ENCODE measurements around the gene CD9. TPM values are rescaled to one million over a fixed set of nuclear protein-coding genes. Genes with fewer than 3 reads are reported as not detected.

CD9 gene
- total RNA-seq, 1 donor from 2014 or later, result 241 TPM

GRCh38 chr12:6180268-6181051 is 19.7 kb upstream of the CD9 start:
- DNase-seq (ENCODE audit: low read depth), result no peak
- H3K27me3 ChIP-seq (ENCODE audit: control insufficient read depth, insufficient read depth, low read length), result no peaks in the 10 kb centered on the region
- H3K36me3 ChIP-seq (ENCODE audit: control insufficient read depth, insufficient read depth, low read length), result no peaks in the 10 kb centered on the region
- no peak for TF ChIP-seq CTCF (IDR thresholded peaks at IDR 0.05; ENCODE audit: insufficient read depth, low read length, poor library complexity, severe bottlenecking)
- H3K4me3 ChIP-seq (ENCODE audit: low read depth, low read length), result no peak overlapping the region

GRCh38 chr12:6181166-6181565 is 19.0 kb upstream of the CD9 start:
- no peaks in the 10 kb centered on the region for H3K27me3 ChIP-seq (ENCODE audit: control insufficient read depth, insufficient read depth, low read length)
- no peak overlapping the region for H3K4me3 ChIP-seq (ENCODE audit: low read depth, low read length)
- no peak for TF ChIP-seq CTCF (IDR thresholded peaks at IDR 0.05; ENCODE audit: insufficient read depth, low read length, poor library complexity, severe bottlenecking)
- DNase-seq (ENCODE audit: low read depth), result no peak
- no peaks in the 10 kb centered on the region for H3K36me3 ChIP-seq (ENCODE audit: control insufficient read depth, insufficient read depth, low read length)

GRCh38 chr12:6181583-6182278 is 18.5 kb upstream of the CD9 start:
- no peak for DNase-seq (ENCODE audit: low read depth)
- Histone ChIP-seq H3K4me3 (ENCODE audit: low read depth, low read length) (no peak overlapping the region), H3K36me3 (ENCODE audit: control insufficient read depth, insufficient read depth, low read length) (no peaks in the 10 kb centered on the region), H3K27me3 (ENCODE audit: control insufficient read depth, insufficient read depth, low read length) (no peaks in the 10 kb centered on the region)
- no peak for TF ChIP-seq CTCF (IDR thresholded peaks at IDR 0.05; ENCODE audit: insufficient read depth, low read length, poor library complexity, severe bottlenecking)

- Histone ChIP-seq H3K4me3 (ENCODE audit: low read depth, low read length) (no peak overlapping the region), H3K36me3 (ENCODE audit: control insufficient read depth, insufficient read depth, low read length) (no peaks in the 10 kb centered on the region), H3K27me3 (ENCODE audit: control insufficient read depth, insufficient read depth, low read length) (no peaks in the 10 kb centered on the region)
- DNase-seq (ENCODE audit: low read depth), result no peak
- no peak for TF ChIP-seq CTCF (IDR thresholded peaks at IDR 0.05; ENCODE audit: insufficient read depth, low read length, poor library complexity, severe bottlenecking)
These were observed 17.8 kb upstream of the CD9 start for GRCh38 chr12:6182279-6182898.

GRCh38 chr12:6183689-6184428 is 16.3 kb upstream of the CD9 start:
- no peak for TF ChIP-seq CTCF (IDR thresholded peaks at IDR 0.05; ENCODE audit: insufficient read depth, low read length, poor library complexity, severe bottlenecking)
- H3K36me3 ChIP-seq (ENCODE audit: control insufficient read depth, insufficient read depth, low read length), result no peaks in the 10 kb centered on the region
- H3K27me3 ChIP-seq (ENCODE audit: control insufficient read depth, insufficient read depth, low read length), result no peaks in the 10 kb centered on the region
- no peak for DNase-seq (ENCODE audit: low read depth)
- no peak overlapping the region for H3K4me3 ChIP-seq (ENCODE audit: low read depth, low read length)
